Measurements from ENCODE around the gene MCCC1. TPM values are rescaled to one million over a fixed set of nuclear protein-coding genes. Genes with fewer than 3 reads are reported as not detected.

Gene MCCC1
- total RNA-seq, 1 experiment from 2014 or later = 19.2 TPM

GRCh38 chr3:182965861-182966366 is 133.4 kb downstream of the MCCC1 start:
- TF ChIP-seq EZH2 (IDR thresholded peaks at IDR 0.05; ENCODE audit: borderline replicate concordance, low read depth, low read length, poor library complexity, severe bottlenecking) = no peak
- TF ChIP-seq, protein P1, sequence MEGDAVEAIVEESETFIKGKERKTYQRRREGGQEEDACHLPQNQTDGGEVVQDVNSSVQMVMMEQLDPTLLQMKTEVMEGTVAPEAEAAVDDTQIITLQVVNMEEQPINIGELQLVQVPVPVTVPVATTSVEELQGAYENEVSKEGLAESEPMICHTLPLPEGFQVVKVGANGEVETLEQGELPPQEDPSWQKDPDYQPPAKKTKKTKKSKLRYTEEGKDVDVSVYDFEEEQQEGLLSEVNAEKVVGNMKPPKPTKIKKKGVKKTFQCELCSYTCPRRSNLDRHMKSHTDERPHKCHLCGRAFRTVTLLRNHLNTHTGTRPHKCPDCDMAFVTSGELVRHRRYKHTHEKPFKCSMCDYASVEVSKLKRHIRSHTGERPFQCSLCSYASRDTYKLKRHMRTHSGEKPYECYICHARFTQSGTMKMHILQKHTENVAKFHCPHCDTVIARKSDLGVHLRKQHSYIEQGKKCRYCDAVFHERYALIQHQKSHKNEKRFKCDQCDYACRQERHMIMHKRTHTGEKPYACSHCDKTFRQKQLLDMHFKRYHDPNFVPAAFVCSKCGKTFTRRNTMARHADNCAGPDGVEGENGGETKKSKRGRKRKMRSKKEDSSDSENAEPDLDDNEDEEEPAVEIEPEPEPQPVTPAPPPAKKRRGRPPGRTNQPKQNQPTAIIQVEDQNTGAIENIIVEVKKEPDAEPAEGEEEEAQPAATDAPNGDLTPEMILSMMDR (conservative IDR thresholded peaks at IDR 0.05; ENCODE audit: low read depth, low read length) = no peak
- POLR2A ChIA-PET (ENCODE audit: low non-redundant PET) = no interaction called here
- intact Hi-C loops (cut with micrococcal nuclease; ENCODE audit: unreplicated experiment) = no loop called here
- H3K27ac ChIP-seq (ENCODE audit: low read depth, low read length, poor library complexity, severe bottlenecking) = no peak overlapping the region
- BruUV-seq (replicated peaks) = no TSS peak
- peaks cover 7% of the 10 kb centered on the region for H3K36me3 ChIP-seq (ENCODE audit: insufficient read depth, low read length, poor library complexity, severe bottlenecking)
- peaks cover 37% of the 10 kb centered on the region for H3K4me1 ChIP-seq (ENCODE audit: insufficient read depth, low read length, poor library complexity, severe bottlenecking)
- no peak overlapping the region for H3K4me3 ChIP-seq (ENCODE audit: low read depth, low read length, poor library complexity, severe bottlenecking)
- H3K27me3 ChIP-seq (replicated peaks; ENCODE audit: insufficient read depth, low read depth, low read length, poor library complexity) = no peaks in the 10 kb centered on the region
- no peak for DNase-seq (ENCODE audit: low spot score)
- no peaks in the 10 kb centered on the region for H3K9me3 ChIP-seq (ENCODE audit: low read depth, low read length, poor library complexity, severe bottlenecking)
- CTCF ChIA-PET = no interaction called here

Other genes starting within 250 kb of the MCCC1 start
- gene DCUN1D1, start 119.0 kb downstream of the MCCC1 start, total RNA-seq (2021) = 60.9 and 75.3 TPM in 2 replicates
- 0.70 and 1.0 TPM in 2 replicates for gene LAMP3, start 63.2 kb upstream of the MCCC1 start, total RNA-seq (2021)
- gene B3GNT5, start 153.8 kb upstream of the MCCC1 start, total RNA-seq (2021) = 25.3 and 26.5 TPM in 2 replicates

Measured in A673 (cell line).